HG02970 (cell line): ENCODE results near the gene ZFR2.

Experiments used
- ATAC-seq: cut with Tn5 transposase; IDR thresholded peaks from one replicate; pipeline ENCODE4 v1.9.1; 2021; ENCODE audit warnings: mild to moderate bottlenecking, moderate library complexity, moderate number of reproducible peaks; ENCODE audit not compliant: unreplicated experiment, low FRiP score

The ZFR2 gene

DNA sequence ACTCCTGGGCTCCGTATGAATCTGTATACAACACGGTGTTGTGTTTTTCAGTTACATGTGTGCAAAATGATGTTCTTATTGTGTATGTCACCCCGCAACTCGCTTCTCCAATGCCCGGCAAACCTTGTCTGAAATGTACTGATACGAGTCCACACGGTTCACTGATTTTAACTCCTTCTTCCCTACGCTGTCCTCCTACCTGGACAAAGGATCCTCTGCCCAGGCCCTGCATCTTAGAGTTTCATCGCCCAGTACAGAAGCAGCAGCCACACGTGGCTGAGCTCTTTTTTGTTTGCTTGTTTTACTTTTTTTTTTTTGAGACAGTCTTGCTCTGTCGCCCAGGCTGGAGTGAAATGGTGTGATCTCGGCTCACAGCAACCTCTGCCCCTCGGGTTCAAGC, 28.9 kb downstream of the ZFR2 start:
- no peak for ATAC-seq

DNA sequence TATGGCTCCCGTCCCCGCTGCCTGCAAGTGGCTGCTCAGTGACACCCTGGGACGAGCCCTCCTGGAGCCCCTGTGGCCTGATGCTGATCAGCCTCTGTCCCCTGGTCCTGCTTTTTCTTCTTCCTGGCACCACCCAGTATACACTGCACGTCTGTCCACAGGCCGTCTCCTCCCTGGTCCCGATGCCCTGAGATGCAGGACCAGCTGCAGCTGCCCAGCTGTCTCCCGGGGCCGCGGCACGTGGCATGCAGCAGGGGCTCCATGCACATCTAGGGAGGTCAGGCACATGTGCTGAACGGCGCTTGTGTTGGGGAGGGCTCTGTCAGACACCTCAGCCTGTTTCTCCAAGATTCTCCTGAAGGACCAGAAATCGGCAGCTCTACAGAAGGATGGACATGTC, 30.2 kb downstream of the ZFR2 start:
- no peak for ATAC-seq

DNA sequence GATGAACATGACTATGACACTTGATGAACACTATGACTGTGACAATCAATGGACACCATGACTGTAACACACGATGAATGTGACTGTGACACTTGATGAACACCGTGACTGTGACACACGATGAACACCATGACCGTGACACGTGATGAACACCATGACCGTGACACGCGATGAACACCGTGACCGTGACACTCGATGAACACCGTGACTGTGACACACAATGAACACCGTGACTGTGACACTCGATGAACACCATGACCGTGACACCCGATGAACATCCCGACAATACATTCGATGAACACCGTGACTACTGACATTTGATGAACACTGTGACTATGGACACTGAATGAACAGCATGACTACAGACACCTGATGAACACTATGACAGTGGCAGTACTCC, 30.9 kb downstream of the ZFR2 start:
- ATAC-seq, result no peak

DNA sequence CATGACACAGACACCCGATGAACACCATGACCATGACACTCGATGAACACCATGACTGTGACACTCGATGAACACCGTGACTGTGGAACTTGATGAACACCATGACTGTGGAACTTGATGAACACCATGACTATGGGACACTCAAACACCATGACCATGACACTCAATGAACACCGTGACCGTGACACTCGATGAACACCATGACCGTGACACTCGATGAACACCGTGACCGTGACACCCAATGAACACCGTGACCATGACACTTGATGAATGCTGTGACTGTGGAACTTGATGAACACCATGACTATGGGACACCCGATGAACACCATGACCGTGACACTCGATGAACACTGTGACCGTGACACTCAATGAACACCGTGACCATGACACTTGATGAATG, 31.5 kb downstream of the ZFR2 start:
- ATAC-seq, result no peak

DNA sequence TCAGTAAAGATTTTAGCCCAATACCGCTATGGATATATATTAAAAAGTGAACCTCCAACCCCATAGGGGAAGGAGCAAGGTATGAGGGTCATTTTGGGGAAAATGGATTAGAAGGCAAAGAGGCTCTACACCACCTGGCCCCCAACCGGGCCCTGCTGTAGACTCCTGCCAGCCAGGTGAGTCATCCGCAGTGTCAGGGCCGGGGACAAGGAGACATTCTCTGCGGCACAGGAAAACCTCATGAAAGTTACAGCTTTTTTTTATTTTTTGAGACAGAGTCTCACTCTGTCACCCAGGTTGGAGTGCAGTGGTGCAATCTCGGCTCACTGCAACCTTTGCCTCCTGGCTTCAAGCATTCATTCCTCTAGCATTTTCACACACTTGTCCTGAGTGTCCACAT, 32.0 kb downstream of the ZFR2 start:
- ATAC-seq, result no peak

DNA sequence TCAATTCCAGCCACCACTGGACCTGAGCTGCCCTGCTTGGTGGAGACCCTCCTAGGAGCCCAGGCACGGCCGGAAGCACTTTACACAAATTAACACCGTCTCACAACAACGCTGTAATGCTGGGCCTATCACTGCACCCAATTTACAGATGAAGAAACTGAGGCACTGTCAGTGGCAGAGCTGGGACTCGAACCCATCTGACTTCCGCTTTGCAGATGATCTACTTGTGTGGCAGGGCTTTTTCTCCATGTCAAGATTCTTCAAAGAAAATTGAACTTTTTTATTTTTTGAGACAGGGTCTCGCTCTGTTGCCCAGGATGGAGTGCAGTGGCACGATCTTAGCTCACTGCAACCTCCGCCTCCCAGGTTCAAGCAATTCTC, 33.8 kb downstream of the ZFR2 start:
- no peak for ATAC-seq

DNA sequence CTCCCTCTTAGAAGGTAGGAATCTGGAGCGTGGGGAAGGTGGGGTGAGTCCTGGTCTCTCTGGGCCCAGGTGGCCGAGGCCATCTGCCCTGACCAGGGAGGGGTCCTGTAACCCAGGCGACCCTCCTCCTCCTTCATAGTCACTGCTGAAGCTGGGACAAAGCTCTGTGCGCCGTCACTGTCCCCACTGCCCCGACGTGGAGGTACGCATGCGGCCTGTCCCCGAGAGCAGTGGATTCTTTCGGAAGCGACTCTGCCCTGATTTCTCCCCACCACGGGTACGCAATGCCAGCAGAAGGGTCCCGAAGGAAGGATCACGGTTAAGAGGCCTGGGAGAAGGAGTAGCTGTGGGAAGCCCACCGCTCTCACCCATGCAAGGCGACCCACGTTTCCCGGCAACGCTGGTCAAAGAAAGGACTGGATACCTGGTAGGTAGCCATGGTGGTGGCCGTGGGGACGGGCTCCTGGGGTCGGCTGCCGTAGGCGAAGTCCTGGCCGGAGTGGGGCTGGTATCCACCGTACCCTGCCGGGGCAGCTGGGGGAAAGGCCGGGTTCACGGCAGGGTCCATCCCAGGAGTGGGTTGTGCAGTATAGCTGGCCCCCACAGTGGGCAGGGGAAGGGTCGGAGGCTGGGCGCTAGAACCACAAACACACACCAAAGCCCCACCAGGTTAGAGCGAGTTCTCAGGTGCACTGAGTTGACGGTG, 34.3 kb downstream of the ZFR2 start:
- no peak for ATAC-seq

DNA sequence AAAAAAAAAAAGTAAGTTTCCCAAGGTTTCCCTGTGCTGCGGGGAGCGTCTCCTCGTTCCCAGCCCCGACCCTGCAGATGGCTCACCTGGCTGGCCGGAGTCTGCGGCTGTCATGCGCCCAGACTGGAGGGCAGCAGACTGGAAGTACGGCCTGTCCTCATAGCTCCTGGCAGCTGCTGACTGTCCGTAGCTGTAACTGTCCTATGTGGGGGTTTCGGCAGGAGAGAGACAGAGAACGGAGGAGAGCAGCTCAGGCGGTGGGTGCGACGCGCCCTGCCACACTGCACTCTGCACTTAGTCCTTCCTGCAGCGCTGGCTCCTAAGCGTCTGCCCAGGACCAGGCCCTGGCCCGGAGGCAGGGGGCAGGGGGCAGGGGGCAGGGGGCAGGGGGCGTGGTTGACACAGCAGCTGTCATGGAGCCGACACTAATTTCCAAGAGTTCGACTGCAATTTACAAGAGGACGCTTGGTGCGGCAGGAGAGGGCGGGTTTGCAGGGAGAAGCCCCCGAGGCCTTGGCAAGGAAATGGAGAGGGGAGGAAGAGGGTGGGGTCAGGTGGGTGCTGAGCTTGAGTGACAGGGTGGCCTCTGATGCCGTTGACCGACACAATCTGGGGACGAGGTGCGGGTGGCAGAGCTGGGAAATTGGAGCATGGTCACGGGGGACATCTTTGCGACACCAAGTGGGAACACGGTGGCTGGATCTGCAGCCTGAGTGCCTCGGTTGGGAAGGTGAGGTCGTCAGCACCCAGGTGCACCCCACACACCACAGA, 35.1 kb downstream of the ZFR2 start:
- ATAC-seq, result no peak

DNA sequence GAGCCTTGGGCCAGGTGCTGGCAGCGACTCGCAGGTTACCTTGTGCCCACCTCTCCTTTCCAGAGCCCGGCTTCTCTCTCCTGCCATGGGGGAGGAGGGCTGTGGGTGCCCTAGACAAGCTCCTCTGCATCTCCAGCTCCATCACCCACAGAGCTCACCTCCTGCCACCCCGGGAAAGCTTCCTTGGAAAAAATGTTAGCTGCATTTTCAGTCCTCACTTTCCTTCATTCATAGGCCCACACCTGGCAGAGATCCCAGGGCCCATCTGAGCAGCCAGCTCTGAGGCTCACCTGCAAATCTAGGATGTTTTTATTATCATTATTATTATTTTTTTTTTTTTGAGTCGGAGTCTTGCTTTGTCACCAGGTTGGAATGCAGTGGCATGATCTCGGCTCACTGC, 36.8 kb downstream of the ZFR2 start:
- no peak for ATAC-seq

DNA sequence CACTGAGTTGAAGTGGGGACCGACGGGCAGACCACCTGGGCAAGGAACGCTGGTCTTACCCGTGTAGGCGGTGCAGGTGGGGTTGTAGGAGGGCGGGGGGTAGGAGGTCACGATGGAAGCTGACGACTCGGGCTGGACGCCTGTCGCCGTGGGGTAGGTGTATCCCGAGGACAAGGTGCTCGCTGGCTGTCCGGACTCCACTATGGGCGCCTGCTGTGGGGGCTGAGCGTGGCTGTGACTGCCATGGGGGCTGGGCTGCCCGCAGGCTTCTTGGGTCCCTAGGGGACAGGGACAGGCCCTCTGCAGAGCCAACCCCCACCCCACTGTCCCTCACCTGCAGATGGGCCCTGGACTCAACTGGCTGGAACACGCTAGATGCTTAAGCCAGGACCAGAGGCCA, 37.2 kb downstream of the ZFR2 start:
- ATAC-seq, result no peak

DNA sequence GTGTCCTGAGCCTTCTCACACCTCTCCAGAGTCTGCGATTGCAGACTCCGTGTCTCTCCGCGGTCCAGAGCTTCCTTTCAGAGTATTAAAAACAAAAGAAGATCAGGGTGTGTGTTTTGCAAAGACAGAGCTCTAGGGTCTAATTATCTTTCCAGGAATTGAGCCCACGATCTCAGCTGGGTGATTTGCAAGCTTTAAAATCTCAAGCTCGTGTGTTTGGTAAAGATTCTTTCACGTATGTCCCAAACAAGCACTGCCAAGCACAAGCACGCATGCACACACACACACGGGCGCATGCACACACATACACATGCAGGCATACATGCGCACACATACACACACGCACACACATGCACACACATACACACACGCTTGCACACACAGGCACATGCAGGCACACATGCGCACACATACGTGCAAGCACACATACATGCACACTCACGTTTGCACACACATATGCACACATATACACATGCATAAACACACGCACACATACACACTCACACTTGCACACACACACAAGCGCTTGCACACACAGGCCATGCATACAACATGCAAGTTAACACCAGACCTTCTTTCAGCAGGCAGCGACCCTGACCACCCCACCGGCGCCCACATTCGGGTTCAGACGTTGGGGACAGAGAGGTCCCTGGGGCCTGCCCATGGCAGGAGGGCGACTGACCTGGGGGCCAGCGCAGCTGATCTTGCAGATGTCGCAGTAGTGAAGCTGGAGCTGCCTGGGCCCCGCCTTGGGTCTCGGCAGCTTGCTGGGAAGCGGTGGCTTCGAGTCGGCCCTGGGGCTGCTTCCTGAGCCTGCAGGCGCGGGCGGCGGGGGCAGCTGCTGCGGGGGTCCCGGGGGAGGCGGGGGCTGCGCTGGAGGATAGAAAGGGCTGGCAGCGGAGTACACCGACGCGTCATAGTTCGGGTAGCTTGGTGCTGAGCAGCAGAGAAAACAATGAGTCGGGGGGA, 37.9 kb downstream of the ZFR2 start:
- no peak for ATAC-seq

DNA sequence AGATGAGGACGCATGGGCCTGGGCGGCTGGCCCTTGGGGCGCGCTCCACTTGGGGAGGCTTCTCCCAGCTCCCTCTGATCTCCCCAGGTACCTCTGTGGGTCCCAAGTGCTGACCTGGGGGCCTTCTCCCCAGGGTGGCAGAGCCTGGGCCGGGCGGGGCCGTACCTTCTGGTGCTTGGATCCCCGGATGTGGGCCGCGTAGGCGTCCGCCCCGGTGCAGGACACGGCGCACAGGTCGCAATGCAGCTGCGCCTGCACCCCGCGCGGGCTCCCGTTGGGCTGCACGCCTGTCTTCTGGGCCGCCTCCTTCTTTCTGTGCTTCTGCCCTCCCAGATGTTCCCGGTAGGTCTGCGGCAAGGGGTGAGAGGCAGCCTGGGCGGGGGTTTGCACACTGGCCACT, 41.5 kb downstream of the ZFR2 start:
- no peak for ATAC-seq

DNA sequence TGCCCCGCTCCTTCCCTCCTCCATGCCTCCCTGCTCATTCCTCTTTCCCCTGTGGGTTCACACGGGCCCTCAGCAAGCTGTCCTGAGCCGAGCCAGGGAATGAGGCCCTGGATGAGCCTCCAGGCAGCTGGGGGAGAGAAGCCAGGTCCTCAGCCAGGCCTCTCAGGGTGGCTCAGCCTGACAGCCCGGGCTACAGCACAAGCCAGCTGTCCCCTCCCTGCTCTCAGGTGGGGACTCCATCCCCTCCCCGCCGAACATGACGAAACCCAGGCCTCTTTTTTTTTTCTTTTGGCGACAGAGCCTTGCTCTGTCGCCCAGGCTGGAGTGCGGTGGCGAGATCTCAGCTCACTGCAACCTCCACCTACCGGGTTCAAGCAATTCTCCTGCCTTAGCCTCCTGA, 42.7 kb downstream of the ZFR2 start:
- no peak for ATAC-seq

DNA sequence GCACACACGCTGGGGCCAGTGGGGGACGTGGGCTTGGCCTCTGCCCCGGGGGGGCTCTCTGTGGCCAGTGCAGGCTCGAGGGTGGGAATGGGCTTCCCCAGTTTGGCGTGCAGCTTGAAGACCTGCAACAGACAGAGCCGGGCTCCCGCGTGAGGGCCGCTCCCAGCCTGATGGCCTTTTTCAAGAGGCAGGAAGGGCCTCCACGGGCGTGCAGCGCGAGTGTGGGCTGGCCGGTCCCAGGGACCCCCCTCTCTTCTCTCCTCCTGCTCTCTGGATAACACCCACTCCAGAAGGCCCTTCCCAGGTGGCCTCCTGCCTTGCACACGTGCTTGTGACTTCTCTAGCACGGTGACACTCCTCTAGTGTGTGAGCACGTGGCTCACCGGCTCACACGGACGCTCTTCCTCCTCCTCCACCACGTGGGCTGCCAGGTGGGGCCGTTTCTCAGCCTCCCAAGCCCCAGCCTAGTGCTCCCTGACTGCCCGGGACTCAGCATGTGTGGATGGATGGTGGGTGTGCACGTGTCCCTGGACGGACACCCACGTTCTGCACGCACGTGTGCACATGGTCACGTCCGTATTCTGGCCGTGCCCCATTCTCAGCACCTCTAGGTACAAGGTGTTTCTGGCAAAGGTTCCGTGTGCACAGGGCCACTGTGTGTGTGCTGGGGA, 43.4 kb downstream of the ZFR2 start:
- no peak for ATAC-seq

DNA sequence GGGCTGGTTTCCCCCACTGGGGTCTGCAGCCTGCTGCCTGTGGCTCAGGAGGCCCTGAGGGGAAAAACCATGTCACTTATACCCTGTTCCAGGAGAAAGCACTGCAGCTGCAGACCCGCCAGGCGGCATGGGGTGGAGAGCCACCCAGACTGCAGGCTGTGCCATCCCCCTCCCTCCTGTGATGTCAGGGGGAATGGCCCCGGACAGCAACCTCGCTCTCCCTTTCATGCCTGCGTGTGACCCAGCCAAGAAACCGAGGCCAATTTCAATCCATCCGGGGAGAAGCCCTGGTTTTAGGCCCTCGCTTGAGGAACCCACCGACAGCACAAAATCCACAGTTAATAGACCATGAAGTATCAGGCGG, 45.5 kb downstream of the ZFR2 start:
- no peak for ATAC-seq

DNA sequence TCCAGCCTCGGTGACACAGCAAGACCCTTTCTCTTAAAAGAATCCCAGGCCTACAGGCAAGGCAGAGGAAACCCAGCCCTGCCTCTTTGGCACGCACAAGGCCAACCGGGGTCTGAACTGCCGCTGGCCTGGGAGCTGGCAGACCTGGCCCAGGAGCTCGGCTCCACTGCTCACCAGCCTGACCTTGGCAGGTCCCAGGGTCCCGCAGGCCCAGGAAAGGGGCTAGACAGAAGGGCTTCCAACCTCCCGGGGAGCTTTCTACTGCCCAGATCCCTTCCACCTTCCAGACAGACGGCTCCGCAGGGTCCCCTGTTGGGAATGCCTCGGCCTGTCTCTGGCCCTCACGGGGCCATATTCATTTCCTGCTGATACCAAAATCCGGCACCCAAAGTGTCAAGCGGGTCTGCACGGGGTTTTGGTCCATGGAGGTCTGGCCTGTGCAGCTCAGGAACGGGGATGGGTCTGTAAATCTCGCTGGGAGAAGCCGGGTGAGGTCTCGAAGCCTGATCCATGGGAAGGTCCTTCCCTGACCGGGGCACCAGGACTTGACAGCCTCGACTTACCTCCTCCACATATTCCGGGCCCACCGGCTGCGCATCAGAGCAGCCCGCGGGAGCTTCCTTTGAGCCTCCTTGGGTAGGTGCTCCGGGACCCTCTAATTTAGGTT, 46.0 kb downstream of the ZFR2 start:
- no peak for ATAC-seq

DNA sequence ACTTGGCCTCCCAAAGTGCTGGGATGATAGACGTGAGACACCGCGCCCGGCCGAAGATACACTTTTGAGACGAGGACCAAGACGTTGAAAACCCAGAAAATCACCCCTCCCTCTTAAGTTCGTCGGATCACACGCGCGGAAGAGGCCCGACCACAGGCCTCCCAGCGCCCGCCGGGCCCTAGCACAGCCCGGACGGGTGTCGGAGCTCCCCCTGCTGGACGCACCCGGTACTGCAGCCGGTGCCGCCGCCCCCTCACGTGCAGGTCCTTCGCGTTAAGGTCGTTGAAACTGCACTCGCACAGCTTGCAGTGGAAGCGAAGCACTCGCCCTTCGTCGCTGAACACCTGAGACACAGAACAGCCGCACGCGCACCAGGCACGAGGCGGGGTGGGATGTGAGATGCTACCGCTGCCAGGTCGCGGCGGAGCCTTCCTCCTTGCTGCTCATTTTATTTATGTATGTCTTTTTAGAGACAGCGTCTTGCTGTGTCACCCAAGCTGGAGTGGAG, 46.9 kb downstream of the ZFR2 start:
- ATAC-seq, result no peak

DNA sequence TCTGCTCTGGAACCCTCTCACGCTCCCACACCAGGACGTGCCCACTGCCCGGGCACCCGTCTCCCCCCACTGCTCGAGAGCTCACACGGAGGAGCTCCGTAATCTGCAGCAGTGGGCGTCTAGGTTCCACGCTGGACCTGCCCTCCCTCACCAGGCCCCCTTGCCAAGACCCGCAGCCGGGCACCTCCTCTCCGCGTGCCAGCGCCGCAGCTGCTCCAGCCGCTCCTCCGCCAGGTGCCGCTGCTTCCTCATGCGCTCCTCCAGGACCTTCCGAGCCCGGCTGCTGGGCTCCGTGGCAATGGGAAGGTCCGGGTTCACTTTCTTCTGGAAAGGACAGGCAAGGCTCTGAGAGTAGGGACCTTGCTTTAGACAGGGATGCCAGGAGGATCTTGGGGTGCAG, 47.7 kb downstream of the ZFR2 start:
- ATAC-seq, result no peak

DNA sequence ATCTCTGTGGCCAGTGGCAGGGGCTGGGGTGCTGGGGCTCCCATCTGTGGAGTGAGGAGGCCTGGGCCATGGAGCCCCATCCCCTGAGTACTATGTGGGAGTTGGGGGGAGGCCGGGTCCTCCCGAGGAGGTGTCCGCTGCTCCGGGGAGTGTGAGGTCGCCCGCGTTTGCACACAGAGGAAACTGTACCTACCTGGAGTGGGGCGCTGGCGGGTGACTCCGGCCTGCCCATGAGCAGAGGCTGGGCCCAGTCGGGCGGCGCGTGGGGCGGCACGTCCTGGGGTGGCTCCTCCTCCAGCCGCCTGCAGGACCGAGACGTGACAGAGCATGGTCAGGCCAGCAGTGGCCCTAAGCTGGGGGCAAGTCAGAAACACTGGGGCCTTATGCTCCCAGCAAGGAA, 48.8 kb downstream of the ZFR2 start:
- ATAC-seq, result no peak

DNA sequence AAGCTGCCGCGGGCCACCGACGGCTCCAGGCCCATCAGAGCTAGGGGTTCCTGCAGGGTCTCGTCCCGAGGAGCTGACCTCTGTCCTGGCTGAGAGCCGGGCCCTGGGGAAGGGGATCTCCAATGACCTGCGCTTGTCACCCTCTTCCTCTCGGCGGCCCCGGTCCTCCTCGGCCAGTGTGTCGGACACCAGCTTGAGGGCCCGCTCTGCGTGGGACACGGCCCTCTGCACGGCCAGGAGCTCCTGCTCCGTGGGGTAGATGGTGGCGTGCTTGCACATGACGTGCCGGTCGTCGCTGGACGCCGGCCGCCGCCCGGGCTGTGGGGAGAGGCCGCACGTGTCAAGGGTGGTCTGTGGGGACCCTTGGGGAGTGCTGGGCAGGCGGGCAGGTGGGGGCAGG, 49.9 kb downstream of the ZFR2 start:
- no peak for ATAC-seq
